ENCODE measurements around the gene TMEM269. TPM values are rescaled to one million over a fixed set of nuclear protein-coding genes. Genes with fewer than 3 reads are reported as not detected.

The TMEM269 gene
- total and polyA plus RNA-seq, 9 of the 15 experiments (the other 6 are each of a cell fraction or from before 2014, with no cell fraction given), result 0.09 to 0.49 (median 0.21) TPM

DNA sequence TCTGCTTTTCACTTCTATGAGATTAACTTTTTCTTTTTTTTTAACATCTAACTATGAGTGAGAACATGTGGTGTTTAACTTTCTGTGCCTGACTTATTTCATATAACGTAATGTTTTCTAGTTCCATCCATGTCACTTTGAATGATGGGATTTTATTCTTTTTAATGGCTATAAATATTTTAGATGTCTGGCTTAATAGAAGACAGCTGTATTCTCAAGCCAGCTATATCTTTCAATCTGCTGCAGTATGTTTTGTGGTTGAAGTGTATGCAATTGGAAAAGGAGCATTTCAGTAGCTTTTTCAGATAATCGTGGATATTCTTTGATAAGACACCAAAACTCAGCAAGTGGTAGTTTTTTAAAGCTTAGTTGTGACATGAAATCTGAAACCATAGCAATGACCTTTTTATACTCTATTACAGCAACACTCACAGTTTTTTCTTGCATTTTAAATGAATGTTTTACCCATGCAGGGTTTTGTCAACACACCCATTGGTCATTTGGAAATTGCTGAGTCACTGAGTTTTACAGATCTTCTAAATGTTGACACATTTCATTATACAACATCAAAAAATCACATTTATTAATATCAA lies 38.1 kb downstream of the TMEM269 start (continued):
- TF ChIP-seq CTCFL (IDR thresholded peaks at IDR 0.05; ENCODE audit: borderline replicate concordance, insufficient read depth, low read depth, low read length, poor library complexity, severe bottlenecking) (no peak), JUNB (CRISPR knock-in tag; conservative IDR thresholded peaks at IDR 0.05) (no peak), NCOA6 (IDR thresholded peaks at IDR 0.05) (no peak), HNRNPK (IDR thresholded peaks at IDR 0.05; ENCODE audit: low read depth, low read length, poor library complexity, severe bottlenecking) (no peak), ZNF699 (CRISPR knock-in tag; IDR thresholded peaks at IDR 0.05; ENCODE audit: insufficient replicate concordance) (no peak), ZBED1 (IDR thresholded peaks at IDR 0.05) (no peak), ZNF444 (CRISPR knock-in tag; IDR thresholded peaks at IDR 0.05) (no peak), HDAC1 (IDR thresholded peaks at IDR 0.05) (peak in 1 of 2 experiments; percentile 5; a peak in 1 of 4 replicates), ZNF3 (CRISPR knock-in tag; IDR thresholded peaks at IDR 0.05) (no peak), XRCC5 (IDR thresholded peaks at IDR 0.05; ENCODE audit: low read depth, low read length) (no peak), ZNF143 (CRISPR knock-in tag; IDR thresholded peaks at IDR 0.05) (no peak), ZNF224 (CRISPR knock-in tag; IDR thresholded peaks at IDR 0.05) (no peak), POLR3G (IDR thresholded peaks at IDR 0.05; ENCODE audit: extremely low read depth, insufficient read length, insufficient replicate concordance) (no peak), HNRNPUL1 (IDR thresholded peaks at IDR 0.05; ENCODE audit: low read length) (no peak), ETV5 (CRISPR knock-in tag; IDR thresholded peaks at IDR 0.05; ENCODE audit: low read depth) (no peak), ZNF398 (CRISPR knock-in tag; IDR thresholded peaks at IDR 0.05) (no peak), STAG1 (CRISPR knock-in tag; IDR thresholded peaks at IDR 0.05; ENCODE audit: borderline replicate concordance) (no peak), NBN (IDR thresholded peaks at IDR 0.05; ENCODE audit: low read depth) (no peak), EWSR1 (IDR thresholded peaks at IDR 0.05; ENCODE audit: borderline replicate concordance, low read depth, partially characterized antibody) (no peak)
- TF ChIP-seq, protein P1, sequence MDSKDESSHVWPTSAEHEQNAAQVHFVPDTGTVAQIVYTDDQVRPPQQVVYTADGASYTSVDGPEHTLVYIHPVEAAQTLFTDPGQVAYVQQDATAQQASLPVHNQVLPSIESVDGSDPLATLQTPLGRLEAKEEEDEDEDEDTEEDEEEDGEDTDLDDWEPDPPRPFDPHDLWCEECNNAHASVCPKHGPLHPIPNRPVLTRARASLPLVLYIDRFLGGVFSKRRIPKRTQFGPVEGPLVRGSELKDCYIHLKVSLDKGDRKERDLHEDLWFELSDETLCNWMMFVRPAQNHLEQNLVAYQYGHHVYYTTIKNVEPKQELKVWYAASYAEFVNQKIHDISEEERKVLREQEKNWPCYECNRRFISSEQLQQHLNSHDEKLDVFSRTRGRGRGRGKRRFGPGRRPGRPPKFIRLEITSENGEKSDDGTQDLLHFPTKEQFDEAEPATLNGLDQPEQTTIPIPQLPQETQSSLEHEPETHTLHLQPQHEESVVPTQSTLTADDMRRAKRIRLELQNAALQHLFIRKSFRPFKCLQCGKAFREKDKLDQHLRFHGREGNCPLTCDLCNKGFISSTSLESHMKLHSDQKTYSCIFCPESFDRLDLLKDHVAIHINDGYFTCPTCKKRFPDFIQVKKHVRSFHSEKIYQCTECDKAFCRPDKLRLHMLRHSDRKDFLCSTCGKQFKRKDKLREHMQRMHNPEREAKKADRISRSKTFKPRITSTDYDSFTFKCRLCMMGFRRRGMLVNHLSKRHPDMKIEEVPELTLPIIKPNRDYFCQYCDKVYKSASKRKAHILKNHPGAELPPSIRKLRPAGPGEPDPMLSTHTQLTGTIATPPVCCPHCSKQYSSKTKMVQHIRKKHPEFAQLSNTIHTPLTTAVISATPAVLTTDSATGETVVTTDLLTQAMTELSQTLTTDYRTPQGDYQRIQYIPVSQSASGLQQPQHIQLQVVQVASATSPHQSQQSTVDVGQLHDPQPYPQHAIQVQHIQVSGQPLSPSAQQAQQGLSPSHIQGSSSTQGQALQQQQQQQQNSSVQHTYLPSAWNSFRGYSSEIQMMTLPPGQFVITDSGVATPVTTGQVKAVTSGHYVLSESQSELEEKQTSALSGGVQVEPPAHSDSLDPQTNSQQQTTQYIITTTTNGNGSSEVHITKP (IDR thresholded peaks at IDR 0.05; ENCODE audit: partially characterized antibody), result peak; percentile 18
- TF ChIP-seq, protein P2, sequence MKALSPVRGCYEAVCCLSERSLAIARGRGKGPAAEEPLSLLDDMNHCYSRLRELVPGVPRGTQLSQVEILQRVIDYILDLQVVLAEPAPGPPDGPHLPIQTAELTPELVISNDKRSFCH (CRISPR knock-in tag; IDR thresholded peaks at IDR 0.05), result no peak
- TF ChIP-seq, protein P2 (tag; IDR thresholded peaks at IDR 0.05), result no peak
